HEK293 (cell line): ENCODE measurements around the gene PDGFC.

Experiments
- CTCF ChIA-PET: fragments of 350-600 bp; formaldehyde crosslinking; extraction: SDS; loops from one replicate; lab custom pipeline; 2021; ENCODE audit warnings: antibody characterized with exemption; lab: Yijun Ruan, JAX
- POLR2A ChIA-PET: fragments of 300-600 bp; formaldehyde crosslinking; extraction: SDS; loops from one replicate; lab custom pipeline; 2020; ENCODE audit warnings: antibody characterized with exemption, inconsistent platforms; lab: Yijun Ruan, JAX
- H3K27ac ChIP-seq: fragments of 200-500 bp; sonication (Bioruptor generic); 2 replicates; pipeline ENCODE4 v1.5.1; 2014; ENCODE audit warnings: low read depth, low read length, control low read depth, inconsistent platforms; ENCODE audit errors: extremely low read depth
- H3K36me3 ChIP-seq, 2 experiments: fragments of 200-500 bp in 1 of 2; sonication (Bioruptor generic) in 1 of 2; 1 replicate in 1 of 2; 2 replicates in 1 of 2; pipeline ENCODE4 v1.5.1; 2014 to 2017; ENCODE audit warnings: inconsistent platforms in 2 of 2, low read length in 2 of 2; ENCODE audit not compliant: control insufficient read depth in 2 of 2, insufficient read depth in 1 of 2
- H3K4me1 ChIP-seq: fragments of 200-500 bp; sonication (Bioruptor generic); 2 replicates; pipeline ENCODE4 v1.5.1; 2014; ENCODE audit warnings: mild to moderate bottlenecking, low read length, inconsistent platforms; ENCODE audit not compliant: control insufficient read depth, insufficient read depth
- H3K4me3 ChIP-seq: 2 replicates; pipeline ENCODE4 v1.5.1; 2011; ENCODE audit warnings: low read depth, mild to moderate bottlenecking, control low read depth, low read length, moderate library complexity
- H3K9me3 ChIP-seq: fragments of 200-500 bp; sonication (Bioruptor generic); 2 replicates; pipeline ENCODE4 v1.5.1; 2014; ENCODE audit warnings: low read depth, low read length, inconsistent platforms; ENCODE audit not compliant: control insufficient read depth, insufficient read depth
- AEBP2 ChIP-seq: fragments of 450-650 bp; formaldehyde crosslinking; IDR thresholded peaks from 2 replicates; pipeline ENCODE4 v1.5.1; 2016; ENCODE audit warnings: missing biosample characterization, missing genetic modification characterization, borderline replicate concordance
- GLIS1 ChIP-seq: fragments of 450-650 bp; formaldehyde crosslinking; IDR thresholded peaks from 2 replicates; pipeline ENCODE4 v1.5.1; 2016; ENCODE audit warnings: missing biosample characterization, missing genetic modification characterization
- HIC1 ChIP-seq: fragments of 450-650 bp; formaldehyde crosslinking; IDR thresholded peaks from 2 replicates; pipeline ENCODE4 v1.5.1; 2016; ENCODE audit warnings: missing biosample characterization, missing genetic modification characterization
- KLF8 ChIP-seq: fragments of 450-650 bp; formaldehyde crosslinking; IDR thresholded peaks from 2 replicates; pipeline ENCODE4 v1.5.1; 2016; ENCODE audit warnings: missing biosample characterization, missing genetic modification characterization
- KLF9 ChIP-seq: fragments of 450-650 bp; formaldehyde crosslinking; IDR thresholded peaks from 2 replicates; pipeline ENCODE4 v1.5.1; 2016; ENCODE audit warnings: missing biosample characterization, missing genetic modification characterization, low read depth
- SCRT1 ChIP-seq: fragments of 450-650 bp; formaldehyde crosslinking; IDR thresholded peaks from 2 replicates; pipeline ENCODE4 v1.5.1; 2016; ENCODE audit warnings: missing biosample characterization, missing genetic modification characterization, borderline replicate concordance
- TSHZ1 ChIP-seq: fragments of 450-650 bp; formaldehyde crosslinking; IDR thresholded peaks from 2 replicates; pipeline ENCODE4 v1.5.1; 2016; ENCODE audit warnings: missing biosample characterization, missing genetic modification characterization, borderline replicate concordance
- WT1 ChIP-seq: fragments of 450-650 bp; formaldehyde crosslinking; IDR thresholded peaks from 2 replicates; pipeline ENCODE4 v1.5.1; 2016; ENCODE audit warnings: missing biosample characterization, missing genetic modification characterization
- YY1 ChIP-seq: fragments of 450-650 bp; formaldehyde crosslinking; IDR thresholded peaks from 2 replicates; pipeline ENCODE4 v1.5.1; 2018; ENCODE audit warnings: missing biosample characterization, missing genetic modification characterization
- ZBTB17 ChIP-seq: fragments of 450-650 bp; formaldehyde crosslinking; IDR thresholded peaks from 2 replicates; pipeline ENCODE4 v1.5.1; 2016; ENCODE audit warnings: missing biosample characterization, missing genetic modification characterization
- ZBTB21 ChIP-seq: fragments of 450-650 bp; formaldehyde crosslinking; IDR thresholded peaks from 2 replicates; pipeline ENCODE4 v1.5.1; 2017; ENCODE audit warnings: missing biosample characterization, missing genetic modification characterization
- ZBTB48 ChIP-seq: fragments of 450-650 bp; formaldehyde crosslinking; IDR thresholded peaks from 2 replicates; pipeline ENCODE4 v1.5.1; 2016; ENCODE audit warnings: missing biosample characterization, missing genetic modification characterization
- ZNF138 ChIP-seq: fragments of 450-650 bp; formaldehyde crosslinking; IDR thresholded peaks from 2 replicates; pipeline ENCODE4 v1.5.1; 2016; ENCODE audit warnings: missing biosample characterization, missing genetic modification characterization, borderline replicate concordance
- ZNF18 ChIP-seq: fragments of 450-650 bp; formaldehyde crosslinking; IDR thresholded peaks from 2 replicates; pipeline ENCODE4 v1.5.1; 2016; ENCODE audit warnings: missing biosample characterization, missing genetic modification characterization
- ZNF416 ChIP-seq: fragments of 450-650 bp; formaldehyde crosslinking; IDR thresholded peaks from 2 replicates; pipeline ENCODE4 v1.5.1; 2016; ENCODE audit warnings: missing biosample characterization, missing genetic modification characterization
- ZNF596 ChIP-seq: fragments of 450-650 bp; IDR thresholded peaks from 2 replicates; pipeline ENCODE4 v1.5.0; 2018; ENCODE audit warnings: missing biosample characterization, mild to moderate bottlenecking, missing genetic modification characterization, moderate library complexity
- ZNF76 ChIP-seq: fragments of 450-650 bp; formaldehyde crosslinking; IDR thresholded peaks from 2 replicates; pipeline ENCODE4; 2016; ENCODE audit warnings: low read depth, missing biosample characterization, missing genetic modification characterization, borderline replicate concordance
- ZNF785 ChIP-seq: fragments of 450-650 bp; formaldehyde crosslinking; IDR thresholded peaks from 2 replicates; pipeline ENCODE4 v1.5.1; 2016; ENCODE audit warnings: missing biosample characterization, missing genetic modification characterization
- ZNF843 ChIP-seq: fragments of 450-650 bp; formaldehyde crosslinking; IDR thresholded peaks from 2 replicates; pipeline ENCODE4 v1.5.1; 2016; ENCODE audit warnings: missing biosample characterization, missing genetic modification characterization
- ZSCAN5A ChIP-seq: fragments of 450-650 bp; formaldehyde crosslinking; IDR thresholded peaks from 2 replicates; pipeline ENCODE4 v1.5.1; 2016; ENCODE audit warnings: missing biosample characterization, missing genetic modification characterization

Gene PDGFC

GRCh38 chr4:156901871-156902270, 69.7 kb downstream of the PDGFC start:
- Histone ChIP-seq H3K36me3 (no peaks in the 10 kb centered on the region), H3K27ac (no peak overlapping the region), H3K9me3 (no peaks in the 10 kb centered on the region), H3K4me1 (peaks cover 10% of the 10 kb centered on the region; the same call in 1 of the 2 replicates), H3K4me3 (no peak overlapping the region)
- ChIA-PET CTCF (no interaction called here), POLR2A (no interaction called here)
- no peak for TF ChIP-seq ZNF416 (tag by site-specific recombination)
- no peak for TF ChIP-seq ZNF138 (tag by site-specific recombination)
- no peak for TF ChIP-seq WT1
- TF ChIP-seq KLF8 (tag by site-specific recombination): no peak
- no peak for TF ChIP-seq YY1 (tag by site-specific recombination)
- no peak for TF ChIP-seq AEBP2 (tag by site-specific recombination)
- no peak for TF ChIP-seq SCRT1 (tag by site-specific recombination)
- TF ChIP-seq ZNF785: no peak
- no peak for TF ChIP-seq ZSCAN5A (tag by site-specific recombination)
- no peak for TF ChIP-seq ZNF596
- no peak for TF ChIP-seq ZNF76
- no peak for TF ChIP-seq TSHZ1
- no peak for TF ChIP-seq ZBTB17
- TF ChIP-seq ZBTB48 (tag by site-specific recombination): no peak
- no peak for TF ChIP-seq KLF9 (tag by site-specific recombination)
- TF ChIP-seq GLIS1 (tag by site-specific recombination): no peak
- TF ChIP-seq HIC1 (tag by site-specific recombination): no peak
- no peak for TF ChIP-seq ZNF843 (tag by site-specific recombination)
- TF ChIP-seq ZBTB21 (tag by site-specific recombination): no peak
- no peak for TF ChIP-seq ZNF18
